ENCODE measurements around the gene MAP1LC3B.

Gene MAP1LC3B

DNA sequence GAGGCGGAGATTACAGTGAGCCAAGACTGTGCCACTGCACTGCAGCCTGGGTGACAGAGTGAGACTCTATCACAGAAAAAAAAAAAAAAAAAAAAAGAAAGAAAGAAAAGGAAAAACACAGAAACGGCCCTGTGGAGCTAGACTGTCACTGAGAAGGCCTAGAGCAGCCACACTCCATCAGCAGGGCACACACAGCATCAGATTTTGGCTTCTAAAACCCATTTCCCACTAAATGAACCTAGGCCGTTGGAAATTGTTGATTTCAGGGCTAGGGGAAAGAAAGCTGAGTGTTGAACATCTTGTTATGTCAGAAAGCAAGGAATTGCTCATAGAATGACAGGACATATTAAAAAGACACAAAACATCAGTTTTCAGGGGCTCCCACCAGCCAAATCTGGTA is 51.8 kb downstream of the MAP1LC3B start:
- no peak overlapping the region for H3K4me3 ChIP-seq (replicated peaks; ENCODE audit: insufficient read depth, low read length)
- DNase-seq (ENCODE audit: low read depth in 1 of 2, low spot score in 1 of 2) = no peak
- TF ChIP-seq SPI1 (IDR thresholded peaks at IDR 0.05; ENCODE audit: borderline replicate concordance, low read depth) (no peak), GABPA (IDR thresholded peaks at IDR 0.05; ENCODE audit: low read depth) (no peak), POLR2AphosphoS5 (IDR thresholded peaks at IDR 0.05; ENCODE audit: low read depth) (no peak), REST (IDR thresholded peaks at IDR 0.05; ENCODE audit: insufficient replicate concordance, low read depth) (no peak), CTCF (IDR thresholded peaks at IDR 0.05; ENCODE audit: insufficient read depth, low read length) (no peak)
- no peaks in the 10 kb centered on the region for H3K27me3 ChIP-seq (ENCODE audit: insufficient read depth, poor library complexity, severe bottlenecking)
- no peak overlapping the region for H3K27ac ChIP-seq (replicated peaks)

DNA sequence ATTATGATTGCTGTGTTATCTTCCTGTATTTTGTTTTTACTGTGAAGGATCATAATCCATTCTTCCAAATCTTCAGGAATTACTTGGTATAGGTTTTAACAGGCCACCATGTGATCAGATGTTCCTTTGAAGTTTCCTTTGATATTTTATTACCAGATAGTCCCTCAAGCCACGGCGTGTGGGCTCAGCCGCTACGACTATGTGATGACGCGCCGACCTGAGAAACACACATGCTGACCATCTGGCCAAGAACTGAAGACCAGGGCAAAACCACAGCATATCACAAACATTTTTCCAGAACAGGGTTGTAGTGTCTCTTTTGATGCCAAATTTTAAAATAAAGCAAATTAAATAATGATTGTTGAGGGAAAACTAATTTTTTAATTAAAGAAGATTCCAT is 53.4 kb downstream of the MAP1LC3B start:
- no peak for DNase-seq (ENCODE audit: low read depth in 1 of 2, low spot score in 1 of 2)
- no peak overlapping the region for H3K27ac ChIP-seq (replicated peaks)
- no peak overlapping the region for H3K4me3 ChIP-seq (replicated peaks; ENCODE audit: insufficient read depth, low read length)
- H3K27me3 ChIP-seq (ENCODE audit: insufficient read depth, poor library complexity, severe bottlenecking) = no peaks in the 10 kb centered on the region
- TF ChIP-seq SPI1 (IDR thresholded peaks at IDR 0.05; ENCODE audit: borderline replicate concordance, low read depth) = no peak
- TF ChIP-seq GABPA (IDR thresholded peaks at IDR 0.05; ENCODE audit: low read depth) = no peak
- no peak for TF ChIP-seq CTCF (IDR thresholded peaks at IDR 0.05; ENCODE audit: insufficient read depth, low read length)
- TF ChIP-seq POLR2AphosphoS5 (IDR thresholded peaks at IDR 0.05; ENCODE audit: low read depth) = no peak
- no peak for TF ChIP-seq REST (IDR thresholded peaks at IDR 0.05; ENCODE audit: insufficient replicate concordance, low read depth)

- TF ChIP-seq CTCF (IDR thresholded peaks at IDR 0.05; ENCODE audit: insufficient read depth, low read length) (no peak), POLR2AphosphoS5 (IDR thresholded peaks at IDR 0.05; ENCODE audit: low read depth) (no peak)
- Histone ChIP-seq H3K27ac (replicated peaks) (no peak overlapping the region), H3K4me3 (replicated peaks; ENCODE audit: insufficient read depth, low read length) (no peak overlapping the region), H3K27me3 (ENCODE audit: insufficient read depth, poor library complexity, severe bottlenecking) (no peaks in the 10 kb centered on the region)
- DNase-seq (ENCODE audit: low read depth in 1 of 2, low spot score in 1 of 2) = no peak
Observed at GRCh38 chr16:87446479-87446878, 54.3 kb downstream of the MAP1LC3B start.

- DNase-seq (ENCODE audit: low read depth in 1 of 2, low spot score in 1 of 2) = no peak
- TF ChIP-seq REST (IDR thresholded peaks at IDR 0.05; ENCODE audit: insufficient replicate concordance, low read depth) (no peak), SPI1 (IDR thresholded peaks at IDR 0.05; ENCODE audit: borderline replicate concordance, low read depth) (no peak), CTCF (IDR thresholded peaks at IDR 0.05; ENCODE audit: insufficient read depth, low read length) (no peak), POLR2AphosphoS5 (IDR thresholded peaks at IDR 0.05; ENCODE audit: low read depth) (no peak), GABPA (IDR thresholded peaks at IDR 0.05; ENCODE audit: low read depth) (no peak)
- no peak overlapping the region for H3K4me3 ChIP-seq (replicated peaks; ENCODE audit: insufficient read depth, low read length)
- H3K27ac ChIP-seq (replicated peaks) = no peak overlapping the region
- no peaks in the 10 kb centered on the region for H3K27me3 ChIP-seq (ENCODE audit: insufficient read depth, poor library complexity, severe bottlenecking)
Observed at GRCh38 chr16:87447323-87447722, 55.2 kb downstream of the MAP1LC3B start.

Measured in HL-60 (cell line).